NT2/D1 (cell line): ENCODE measurements around the gene VSTM2L.

ENCODE experiments used
- SUZ12 ChIP-seq: IDR thresholded peaks from 2 replicates; pipeline ENCODE4 v1.6.1; 2011; ENCODE audit not compliant: insufficient read length, insufficient read depth; ENCODE audit errors: extremely low read depth
- YY1 ChIP-seq: IDR thresholded peaks from 2 replicates; pipeline ENCODE4 v1.6.1; 2011; ENCODE audit not compliant: insufficient read length, insufficient read depth
- ZNF274 ChIP-seq: IDR thresholded peaks from 2 replicates; pipeline ENCODE4 v1.6.1; 2011; ENCODE audit warnings: mild to moderate bottlenecking, low read depth, low read length

DNA sequence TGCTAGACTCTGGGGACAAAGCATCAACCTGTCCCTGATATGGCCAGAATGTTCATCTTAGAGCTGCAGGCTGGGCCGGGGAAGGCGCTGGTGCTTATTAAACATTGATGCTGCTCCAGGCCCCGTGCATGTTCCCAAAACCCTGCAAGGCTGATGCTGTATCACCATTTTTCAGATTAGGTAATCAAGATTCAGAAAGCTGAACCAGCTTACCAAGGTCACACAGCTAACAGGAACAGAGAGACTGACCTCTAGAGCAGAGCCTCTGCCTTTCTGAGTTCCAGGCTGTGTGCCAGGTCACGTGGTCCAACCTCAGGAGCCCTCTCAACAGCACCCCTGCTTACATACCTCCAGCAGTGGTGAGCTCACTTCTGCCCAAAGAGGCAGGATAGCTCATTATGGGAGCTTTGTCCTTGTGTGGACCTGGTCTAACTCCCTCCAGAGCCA is 16.1 kb upstream of the VSTM2L start:
- TF ChIP-seq ZNF274 (no peak), SUZ12 (no peak), YY1 (no peak)
